Measurements from ENCODE around the gene RSPO4.

Gene RSPO4

GRCh38 chr20:1015181-1015580 is 13.1 kb upstream of the RSPO4 start:
- H3K4me3 Mint-ChIP-seq = no peak overlapping the region
- no peaks in the 10 kb centered on the region for H3K4me1 Mint-ChIP-seq
- H3K9me3 Mint-ChIP-seq = no peaks in the 10 kb centered on the region
- no peak for DNase-seq
- no peaks in the 10 kb centered on the region for H3K36me3 Mint-ChIP-seq
- CTCF ChIA-PET = no interaction called here
- H3K27me3 Mint-ChIP-seq = peaks cover 11% of the 10 kb centered on the region
- no peak overlapping the region for H3K27ac Mint-ChIP-seq

DNA sequence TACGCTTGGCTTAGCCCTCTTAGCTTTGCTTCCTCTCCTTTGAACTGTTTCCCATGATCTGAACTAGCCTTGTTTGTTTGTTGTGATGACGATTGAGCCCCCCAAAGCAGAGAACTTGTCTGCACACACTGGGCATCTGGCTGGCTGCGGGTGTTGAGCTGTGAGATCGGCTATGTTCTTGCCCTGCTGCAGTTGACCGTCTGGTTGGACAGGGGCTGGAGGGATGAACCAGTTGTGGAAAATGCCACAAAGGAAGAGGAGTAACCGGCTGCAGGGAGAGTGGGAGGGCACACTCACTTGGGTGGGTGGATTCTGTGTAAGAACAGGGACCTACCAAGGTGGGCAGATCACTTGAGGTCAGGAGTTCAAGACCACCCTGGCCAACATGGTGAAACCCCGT is 12.4 kb upstream of the RSPO4 start:
- no peak overlapping the region for H3K27ac Mint-ChIP-seq
- no peak for DNase-seq
- no peak overlapping the region for H3K4me3 Mint-ChIP-seq
- H3K36me3 Mint-ChIP-seq = no peaks in the 10 kb centered on the region
- no peaks in the 10 kb centered on the region for H3K9me3 Mint-ChIP-seq
- peaks cover 11% of the 10 kb centered on the region for H3K27me3 Mint-ChIP-seq
- CTCF ChIA-PET = interaction anchor here (1.0 kb wide), 2 partner anchors 57 to 93 kb away, joined by 3 read pairs; no protein-coding TSS in a partner anchor
- H3K4me1 Mint-ChIP-seq = no peaks in the 10 kb centered on the region

DNA sequence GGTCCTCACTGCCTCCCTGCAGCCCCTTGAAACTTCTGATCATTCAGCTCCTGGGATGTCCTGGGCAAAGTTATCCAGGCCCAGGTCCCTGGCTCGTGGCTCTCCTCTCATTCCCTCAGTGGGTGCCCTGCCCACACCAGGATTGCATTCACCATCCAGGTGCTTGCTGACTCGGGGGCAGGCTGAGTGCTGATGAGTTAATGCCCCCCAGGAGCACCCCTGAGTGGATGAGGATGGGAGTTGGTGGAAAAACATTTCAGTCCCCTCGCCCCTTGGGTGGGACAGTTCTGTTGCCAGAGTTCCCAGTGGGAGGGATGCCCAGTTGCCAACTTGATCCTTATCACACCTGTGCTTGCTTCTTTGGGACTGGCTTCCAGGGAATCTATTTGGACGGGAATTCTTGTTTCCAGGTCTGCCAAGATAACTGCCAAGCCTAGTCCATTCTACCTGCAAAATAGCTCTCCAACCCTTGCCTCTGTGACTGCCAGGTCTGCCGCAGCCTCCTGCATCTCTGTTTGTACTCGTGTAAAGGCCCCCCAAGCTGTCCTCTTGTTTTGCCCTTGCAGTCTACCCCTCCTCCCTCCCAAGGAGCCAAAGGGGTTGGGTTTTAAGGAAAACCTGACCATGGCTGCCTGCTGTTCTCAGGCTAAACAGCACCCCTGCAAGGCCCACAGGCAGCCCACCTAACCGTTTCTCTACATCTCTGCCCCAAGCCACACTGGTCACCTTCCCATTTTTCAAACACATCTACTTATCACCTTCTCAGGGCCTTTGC is 11.6 kb upstream of the RSPO4 start:
- no peak for DNase-seq
- H3K4me1 Mint-ChIP-seq = no peaks in the 10 kb centered on the region
- H3K36me3 Mint-ChIP-seq = no peaks in the 10 kb centered on the region
- no peaks in the 10 kb centered on the region for H3K9me3 Mint-ChIP-seq
- CTCF ChIA-PET = interaction anchor here (1.0 kb wide), 2 partner anchors 56 to 94 kb away, joined by 3 read pairs; no protein-coding TSS in a partner anchor
- H3K27me3 Mint-ChIP-seq = peaks cover 11% of the 10 kb centered on the region
- H3K4me3 Mint-ChIP-seq = no peak overlapping the region
- H3K27ac Mint-ChIP-seq = no peak overlapping the region

- no peaks in the 10 kb centered on the region for H3K4me1 Mint-ChIP-seq
- CTCF ChIA-PET = no interaction called here
- DNase-seq = no peak
- no peak overlapping the region for H3K4me3 Mint-ChIP-seq
- H3K27me3 Mint-ChIP-seq = peaks cover 11% of the 10 kb centered on the region
- no peak overlapping the region for H3K27ac Mint-ChIP-seq
- H3K9me3 Mint-ChIP-seq = no peaks in the 10 kb centered on the region
- H3K36me3 Mint-ChIP-seq = no peaks in the 10 kb centered on the region
These were observed 10.5 kb upstream of the RSPO4 start for GRCh38 chr20:1012359-1013168.

GRCh38 chr20:1010659-1011058 is 8.5 kb upstream of the RSPO4 start:
- H3K4me3 Mint-ChIP-seq = no peak overlapping the region

DNA sequence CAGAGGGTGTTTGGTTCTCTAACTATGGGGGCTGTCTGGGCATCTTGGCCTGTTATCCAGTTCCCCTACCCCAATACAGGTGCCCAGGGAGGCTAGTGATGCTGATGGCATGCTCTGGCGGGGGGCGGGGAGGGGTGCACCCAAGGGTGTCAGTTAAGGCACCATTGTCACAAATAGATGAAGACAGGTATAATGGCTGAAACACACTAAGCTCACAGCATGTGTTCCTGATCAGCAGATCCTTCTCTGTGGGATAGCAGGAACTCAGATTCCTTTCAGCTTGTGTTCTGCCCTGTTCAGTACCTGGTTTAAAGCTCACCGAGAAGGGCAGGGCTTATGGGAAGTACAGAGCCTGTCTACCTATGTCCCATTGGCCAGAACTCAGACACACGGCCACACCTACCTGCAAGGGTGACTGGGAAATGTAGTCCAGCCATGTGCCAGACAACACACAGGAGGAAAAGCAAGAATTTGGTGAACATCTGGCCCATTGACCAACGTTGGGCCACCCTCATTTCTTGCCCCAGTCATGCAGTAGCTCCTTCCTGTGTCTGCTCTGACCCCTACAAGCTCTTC is 3.4 kb upstream of the RSPO4 start:
- H3K4me3 Mint-ChIP-seq = no peak overlapping the region
- peaks cover 51% of the 10 kb centered on the region for H3K27me3 Mint-ChIP-seq

More at GRCh38 chr20:1010659-1011058, 8.5 kb upstream of the RSPO4 start:
- H3K27ac Mint-ChIP-seq = no peak overlapping the region
- no peaks in the 10 kb centered on the region for H3K9me3 Mint-ChIP-seq
- peaks cover 13% of the 10 kb centered on the region for H3K27me3 Mint-ChIP-seq
- H3K4me1 Mint-ChIP-seq = no peaks in the 10 kb centered on the region
- DNase-seq = no peak
- CTCF ChIA-PET = interaction anchor here (1.2 kb wide), 1 partner anchor 17 kb away, joined by 4 read pairs; no protein-coding TSS in a partner anchor
- no peaks in the 10 kb centered on the region for H3K36me3 Mint-ChIP-seq

DNA sequence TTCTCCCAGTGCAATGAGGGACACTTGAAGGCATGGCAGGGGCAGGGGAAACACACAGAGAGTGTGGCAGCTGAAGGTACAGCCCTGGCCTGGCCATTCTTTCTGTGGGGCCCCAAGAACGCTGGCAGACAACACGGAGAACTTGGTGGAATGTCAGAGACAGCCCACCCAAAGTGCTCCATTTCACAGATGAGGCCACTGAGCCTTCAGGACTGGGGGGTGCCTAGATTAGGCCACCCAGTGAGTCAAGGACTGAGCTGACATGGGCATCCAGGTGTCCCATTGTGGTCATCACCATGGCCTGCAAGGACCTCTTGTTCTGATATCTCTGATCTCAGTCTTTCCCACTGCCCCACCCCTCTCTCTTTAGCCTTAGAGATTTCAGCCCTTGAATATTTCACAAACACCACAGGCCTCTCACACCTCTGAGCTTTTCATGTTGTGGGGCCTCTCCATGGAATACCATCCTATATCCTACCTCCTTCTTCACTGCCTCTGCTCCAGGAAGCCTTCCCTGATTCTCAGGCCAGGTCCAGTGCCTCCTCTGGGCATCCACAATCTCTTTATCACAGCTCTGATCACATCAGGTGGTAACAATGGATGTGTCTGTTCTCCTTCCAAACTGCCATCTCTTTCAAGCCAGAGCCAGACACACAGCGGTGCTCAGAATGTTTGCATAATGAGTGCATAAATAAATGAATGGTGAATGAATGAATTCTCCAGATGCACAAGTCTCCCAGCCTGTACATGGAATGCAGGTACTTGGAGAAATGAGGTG is 2.0 kb upstream of the RSPO4 start:
- H3K27ac Mint-ChIP-seq = no peak overlapping the region
- DNase-seq = no peak
- H3K27me3 Mint-ChIP-seq = peaks cover 64% of the 10 kb centered on the region
- no peak overlapping the region for H3K4me3 Mint-ChIP-seq
- no peaks in the 10 kb centered on the region for H3K9me3 Mint-ChIP-seq
- H3K4me1 Mint-ChIP-seq = peaks cover 7% of the 10 kb centered on the region
- CTCF ChIA-PET = interaction anchor here (1.6 kb wide), 1 partner anchor 500 kb away, joined by 3 read pairs; no protein-coding TSS in a partner anchor
- no peaks in the 10 kb centered on the region for H3K36me3 Mint-ChIP-seq

More for the DNA sequence above, 3.4 kb upstream of the RSPO4 start:
- CTCF ChIA-PET = no interaction called here
- H3K27ac Mint-ChIP-seq = no peak overlapping the region
- H3K9me3 Mint-ChIP-seq = no peaks in the 10 kb centered on the region
- no peaks in the 10 kb centered on the region for H3K36me3 Mint-ChIP-seq
- peak; percentile 47 for DNase-seq
- peaks cover 7% of the 10 kb centered on the region for H3K4me1 Mint-ChIP-seq

DNA sequence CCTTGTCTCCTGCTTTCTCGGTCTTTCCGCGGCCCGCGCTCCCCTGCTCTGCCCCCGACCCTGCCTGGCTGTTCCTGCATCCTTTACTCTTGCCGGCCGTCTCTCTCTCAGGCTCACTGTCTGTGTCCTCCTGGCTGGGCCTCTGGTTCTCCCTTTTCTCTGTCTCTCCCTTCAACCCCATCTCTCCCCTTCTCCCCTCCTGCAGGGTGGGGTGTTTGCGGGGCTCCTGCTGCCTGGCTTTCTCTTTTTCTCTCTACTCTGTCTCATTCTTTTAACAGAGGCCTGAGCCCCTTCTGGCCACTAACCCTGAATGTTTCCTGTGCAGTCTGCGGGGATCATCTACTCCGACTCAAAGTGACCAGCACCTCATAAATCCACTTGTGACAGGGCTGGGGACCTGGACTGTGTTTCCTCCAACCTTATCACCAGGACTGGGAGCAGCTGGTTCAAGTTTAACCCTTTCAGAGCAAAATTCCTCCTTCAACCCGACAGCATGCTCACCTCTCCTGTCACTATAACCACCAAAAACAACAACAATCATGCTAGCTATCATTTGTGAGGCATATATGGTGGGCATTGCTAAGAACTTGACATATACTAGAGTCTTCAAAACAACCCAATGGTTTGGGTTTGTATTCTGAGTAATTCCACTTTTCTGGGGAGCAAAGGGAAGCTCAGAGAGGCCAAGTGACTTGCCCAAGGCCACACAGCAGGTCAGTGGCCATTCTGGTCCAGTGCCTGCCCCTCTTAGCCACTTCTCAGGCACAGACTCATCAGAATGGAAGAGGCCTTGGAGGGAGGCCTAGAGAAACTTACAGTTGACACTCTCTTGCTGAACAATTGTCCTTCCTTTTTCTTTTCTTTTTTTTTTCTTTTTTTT is 811 bp upstream of the RSPO4 start:
- Mint-ChIP-seq H3K27me3 (peaks cover 75% of the 10 kb centered on the region), H3K4me1 (peaks cover 7% of the 10 kb centered on the region), H3K36me3 (no peaks in the 10 kb centered on the region), H3K27ac (no peak overlapping the region), H3K9me3 (no peaks in the 10 kb centered on the region), H3K4me3 (peak overlapping the region; percentile 11)
- CTCF ChIA-PET = interaction anchor here (1.6 kb wide), 1 partner anchor 501 kb away, joined by 3 read pairs; no protein-coding TSS in a partner anchor
- DNase-seq = no peak

GRCh38 chr20:1001116-1001515 is 995 bp downstream of the RSPO4 start:
- H3K27ac Mint-ChIP-seq = no peak overlapping the region
- no peaks in the 10 kb centered on the region for H3K36me3 Mint-ChIP-seq
- H3K4me3 Mint-ChIP-seq = no peak overlapping the region
- peaks cover 79% of the 10 kb centered on the region for H3K27me3 Mint-ChIP-seq
- H3K9me3 Mint-ChIP-seq = no peaks in the 10 kb centered on the region
- CTCF ChIA-PET = interaction anchor here (1.0 kb wide), 1 partner anchor 108 kb away, joined by 4 read pairs; no protein-coding TSS in a partner anchor
- DNase-seq = no peak
- peaks cover 7% of the 10 kb centered on the region for H3K4me1 Mint-ChIP-seq

DNA sequence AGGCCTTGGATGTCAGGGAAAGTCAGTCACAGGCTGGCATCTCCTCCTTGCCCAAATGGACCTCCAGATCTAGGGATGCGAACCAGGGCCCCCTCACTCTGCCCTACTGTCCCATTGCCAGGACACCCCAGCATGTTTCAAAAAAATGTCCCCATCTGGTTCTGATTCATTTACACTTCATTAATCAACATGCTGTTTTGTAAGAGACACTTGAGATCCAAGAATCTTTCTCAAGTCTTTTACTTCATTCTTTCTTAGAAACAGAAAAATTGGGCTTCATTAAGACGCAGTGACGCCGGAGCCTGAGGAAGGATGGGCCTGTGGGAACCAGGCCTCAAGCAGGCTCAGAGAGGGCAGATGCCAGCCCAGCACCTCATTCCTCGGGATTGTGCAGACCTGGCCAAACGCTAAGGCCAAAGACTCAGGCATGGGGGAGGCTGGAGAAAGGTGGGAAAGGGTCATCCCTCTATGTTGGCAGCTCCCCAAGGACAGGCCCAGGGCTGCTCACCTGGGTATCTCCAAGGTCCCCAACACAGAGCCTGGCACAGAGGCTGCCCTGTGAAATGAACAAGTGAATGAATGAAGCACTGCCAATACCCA is 3.8 kb downstream of the RSPO4 start:
- Mint-ChIP-seq H3K9me3 (no peaks in the 10 kb centered on the region), H3K27me3 (peaks cover 70% of the 10 kb centered on the region), H3K36me3 (no peaks in the 10 kb centered on the region), H3K4me3 (no peak overlapping the region), H3K27ac (no peak overlapping the region), H3K4me1 (peaks cover 7% of the 10 kb centered on the region)
- CTCF ChIA-PET = no interaction called here
- no peak for DNase-seq

- H3K36me3 Mint-ChIP-seq = no peaks in the 10 kb centered on the region
- H3K4me3 Mint-ChIP-seq = no peak overlapping the region
- DNase-seq = no peak
- CTCF ChIA-PET = no interaction called here
- H3K27ac Mint-ChIP-seq = no peak overlapping the region
- peaks cover 70% of the 10 kb centered on the region for H3K27me3 Mint-ChIP-seq
- peaks cover under 1% of the 10 kb centered on the region for H3K4me1 Mint-ChIP-seq
- no peaks in the 10 kb centered on the region for H3K9me3 Mint-ChIP-seq
These were observed 4.6 kb downstream of the RSPO4 start for GRCh38 chr20:997486-997885.

DNA sequence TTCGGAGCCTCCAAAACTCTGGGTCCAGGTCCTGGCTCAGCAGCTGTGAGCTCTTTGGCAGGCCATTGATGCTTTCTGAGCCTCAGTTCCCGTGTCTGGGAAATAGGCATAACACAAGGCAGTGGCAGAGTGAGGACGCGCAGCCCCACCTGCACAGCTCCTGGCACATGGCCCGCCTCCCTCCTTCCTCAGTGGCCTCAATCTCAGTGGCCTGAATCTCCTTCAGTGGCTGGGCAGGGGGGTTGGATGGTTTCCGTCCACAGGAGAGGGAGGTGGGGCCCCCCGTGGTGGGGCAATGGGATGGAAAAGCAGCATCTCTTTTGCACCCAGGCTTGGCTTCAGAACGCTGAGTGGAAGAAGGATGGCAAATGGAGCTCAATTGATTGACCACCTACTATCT is 5.1 kb downstream of the RSPO4 start:
- no peak for DNase-seq
- H3K27ac Mint-ChIP-seq = no peak overlapping the region
- no peak overlapping the region for H3K4me3 Mint-ChIP-seq
- no peaks in the 10 kb centered on the region for H3K36me3 Mint-ChIP-seq
- no peaks in the 10 kb centered on the region for H3K9me3 Mint-ChIP-seq
- peaks cover 70% of the 10 kb centered on the region for H3K27me3 Mint-ChIP-seq
- no peaks in the 10 kb centered on the region for H3K4me1 Mint-ChIP-seq
- CTCF ChIA-PET = no interaction called here

DNA sequence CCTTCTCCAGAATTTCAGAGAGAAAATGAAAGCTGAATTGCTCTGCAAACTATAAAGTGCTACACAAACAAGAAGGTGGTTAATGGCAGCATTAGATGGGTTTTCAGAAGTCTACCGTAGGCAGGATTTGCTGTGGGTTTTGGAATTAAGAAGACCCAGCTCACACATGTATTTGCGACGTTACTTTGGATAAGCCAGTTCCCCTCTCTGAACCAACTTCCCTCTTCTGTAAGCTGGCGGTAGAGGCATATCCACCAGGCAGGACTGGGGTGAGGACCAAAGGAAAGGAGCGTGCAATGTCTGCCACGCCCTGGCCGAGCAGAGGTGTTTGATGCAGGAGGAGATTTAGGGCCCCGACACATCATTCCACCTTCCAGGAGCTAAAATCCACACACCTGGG is 6.9 kb downstream of the RSPO4 start:
- Mint-ChIP-seq H3K4me3 (no peak overlapping the region), H3K9me3 (no peaks in the 10 kb centered on the region), H3K4me1 (no peaks in the 10 kb centered on the region), H3K27me3 (peaks cover 65% of the 10 kb centered on the region), H3K27ac (no peak overlapping the region), H3K36me3 (no peaks in the 10 kb centered on the region)
- CTCF ChIA-PET = no interaction called here
- DNase-seq = no peak
